Keratinocyte (primary cell): ENCODE data around the gene HSD11B1L.

Experiments
- EZH2 ChIP-seq: IDR thresholded peaks from one replicate; pipeline ENCODE4 v1.6.1; 2012; ENCODE audit warnings: inconsistent platforms, mild to moderate bottlenecking, low read length, moderate library complexity
- TF ChIP-seq, protein P1 (sequence below), 3 experiments: IDR thresholded peaks in 1 of 3; conservative IDR thresholded peaks in 1 of 3; optimal IDR thresholded peaks in 1 of 3; 2 replicates in 2 of 3; 3 replicates in 1 of 3; pipeline versions ENCODE3 to v1.5.1; 2011; ENCODE audit warnings: low read length in 3 of 3, mild to moderate bottlenecking in 3 of 3, moderate library complexity in 2 of 3, control low read depth in 1 of 3, inconsistent platforms in 1 of 3; ENCODE audit not compliant: insufficient read depth in 2 of 3; ENCODE audit errors: extremely low read depth in 1 of 3

GRCh38 chr19:5687360-5688198, 6.8 kb downstream of the HSD11B1L start:
- TF ChIP-seq, protein P1, sequence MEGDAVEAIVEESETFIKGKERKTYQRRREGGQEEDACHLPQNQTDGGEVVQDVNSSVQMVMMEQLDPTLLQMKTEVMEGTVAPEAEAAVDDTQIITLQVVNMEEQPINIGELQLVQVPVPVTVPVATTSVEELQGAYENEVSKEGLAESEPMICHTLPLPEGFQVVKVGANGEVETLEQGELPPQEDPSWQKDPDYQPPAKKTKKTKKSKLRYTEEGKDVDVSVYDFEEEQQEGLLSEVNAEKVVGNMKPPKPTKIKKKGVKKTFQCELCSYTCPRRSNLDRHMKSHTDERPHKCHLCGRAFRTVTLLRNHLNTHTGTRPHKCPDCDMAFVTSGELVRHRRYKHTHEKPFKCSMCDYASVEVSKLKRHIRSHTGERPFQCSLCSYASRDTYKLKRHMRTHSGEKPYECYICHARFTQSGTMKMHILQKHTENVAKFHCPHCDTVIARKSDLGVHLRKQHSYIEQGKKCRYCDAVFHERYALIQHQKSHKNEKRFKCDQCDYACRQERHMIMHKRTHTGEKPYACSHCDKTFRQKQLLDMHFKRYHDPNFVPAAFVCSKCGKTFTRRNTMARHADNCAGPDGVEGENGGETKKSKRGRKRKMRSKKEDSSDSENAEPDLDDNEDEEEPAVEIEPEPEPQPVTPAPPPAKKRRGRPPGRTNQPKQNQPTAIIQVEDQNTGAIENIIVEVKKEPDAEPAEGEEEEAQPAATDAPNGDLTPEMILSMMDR (optimal IDR thresholded peaks at IDR 0.05 in 1 of 3, IDR thresholded peaks at IDR 0.05 in 1 of 3, conservative IDR thresholded peaks at IDR 0.05 in 1 of 3; ENCODE audit: extremely low read depth in 1 of 3, insufficient read depth in 2 of 3, low read length in 3 of 3) = no peak
- no peak for TF ChIP-seq EZH2
